Measurements from ENCODE around the gene DAO. TPM values are rescaled to one million over a fixed set of nuclear protein-coding genes. Genes with fewer than 3 reads are reported as not detected.
"Not testable (repeated sequence)": the region's sequence is repeated elsewhere in the genome, so short reads cannot be mapped to it uniquely, and the experiment has no call there.

The DAO gene
- total and polyA plus RNA-seq, 2 donors = 0.05 to 0.07 TPM

- 84% methylated on average over 6 of the region's 6 CpGs for WGBS
- H3K36me3 ChIP-seq (ENCODE audit: control insufficient read depth in 2 of 2, insufficient read depth in 2 of 2, low read length in 1 of 2) = no peaks in the 10 kb centered on the region
- peaks cover 2 to 16% of the 10 kb centered on the region in 2 donors for H3K27me3 ChIP-seq (ENCODE audit: control insufficient read depth in 2 of 2, insufficient read depth in 1 of 2, low read length in 1 of 2)
- no peak overlapping the region for H3K4me3 ChIP-seq (ENCODE audit: low read length in 2 of 2)
- H3K9me3 ChIP-seq (ENCODE audit: control insufficient read depth in 2 of 2, insufficient read depth in 1 of 2, low read length in 1 of 2) = no peaks in the 10 kb centered on the region
- H3K27ac ChIP-seq (ENCODE audit: low read depth in 1 of 2, low read length in 1 of 2) = no peak overlapping the region
- peaks cover 3 to 24% of the 10 kb centered on the region in 2 donors for H3K4me1 ChIP-seq (ENCODE audit: control insufficient read depth in 2 of 2, insufficient read depth in 2 of 2, low read length in 2 of 2)
- no peak for DNase-seq (ENCODE audit: low read depth in 6 of 9, low spot score in 9 of 9)
Measured at GRCh38 chr12:108860443-108860842, 19.4 kb upstream of the DAO start.

GRCh38 chr12:108861878-108862587 is 17.9 kb upstream of the DAO start:
- Histone ChIP-seq H3K4me3 (ENCODE audit: low read length in 2 of 2) (no peak overlapping the region), H3K9me3 (ENCODE audit: control insufficient read depth in 2 of 2, insufficient read depth in 1 of 2, low read length in 1 of 2) (no peaks in the 10 kb centered on the region), H3K36me3 (ENCODE audit: control insufficient read depth in 2 of 2, insufficient read depth in 2 of 2, low read length in 1 of 2) (no peaks in the 10 kb centered on the region), H3K4me1 (ENCODE audit: control insufficient read depth in 2 of 2, insufficient read depth in 2 of 2, low read length in 2 of 2) (peaks cover 3 to 11% of the 10 kb centered on the region in 2 donors), H3K27ac (ENCODE audit: low read depth in 1 of 2, low read length in 1 of 2) (no peak overlapping the region), H3K27me3 (ENCODE audit: control insufficient read depth in 2 of 2, insufficient read depth in 1 of 2, low read length in 1 of 2) (peaks cover 2 to 16% of the 10 kb centered on the region in 2 donors)
- WGBS = 92% methylated on average over 6 of the region's 6 CpGs
- no peak for DNase-seq (ENCODE audit: low read depth in 6 of 9, low spot score in 9 of 9)

GRCh38 chr12:108862588-108862959 is 17.3 kb upstream of the DAO start:
- no peaks in the 10 kb centered on the region for H3K9me3 ChIP-seq (ENCODE audit: control insufficient read depth in 2 of 2, insufficient read depth in 1 of 2, low read length in 1 of 2)

GRCh38 chr12:108865169-108865568 is 14.7 kb upstream of the DAO start:
- H3K4me1 ChIP-seq (ENCODE audit: control insufficient read depth in 2 of 2, insufficient read depth in 2 of 2, low read length in 2 of 2) = peaks cover 0 to 3% of the 10 kb centered on the region in 2 donors
- H3K27ac ChIP-seq (ENCODE audit: low read depth in 1 of 2, low read length in 1 of 2) = no peak overlapping the region
- H3K27me3 ChIP-seq (ENCODE audit: control insufficient read depth in 2 of 2, insufficient read depth in 1 of 2, low read length in 1 of 2) = peaks cover 0 to 2% of the 10 kb centered on the region in 2 donors
- no peak for DNase-seq (ENCODE audit: low read depth in 6 of 9, low spot score in 9 of 9)
- no peak overlapping the region for H3K4me3 ChIP-seq (ENCODE audit: low read length in 2 of 2)
- no peaks in the 10 kb centered on the region for H3K36me3 ChIP-seq (ENCODE audit: control insufficient read depth in 2 of 2, insufficient read depth in 2 of 2, low read length in 1 of 2)
- no peaks in the 10 kb centered on the region for H3K9me3 ChIP-seq (ENCODE audit: control insufficient read depth in 2 of 2, insufficient read depth in 1 of 2, low read length in 1 of 2)
- 96% methylated on average over 4 of the region's 4 CpGs for WGBS

More at GRCh38 chr12:108862588-108862959, 17.3 kb upstream of the DAO start:
- Histone ChIP-seq H3K36me3 (ENCODE audit: control insufficient read depth in 2 of 2, insufficient read depth in 2 of 2, low read length in 1 of 2) (no peaks in the 10 kb centered on the region), H3K4me3 (ENCODE audit: low read length in 2 of 2) (no peak overlapping the region), H3K4me1 (ENCODE audit: control insufficient read depth in 2 of 2, insufficient read depth in 2 of 2, low read length in 2 of 2) (peaks cover 3 to 11% of the 10 kb centered on the region in 2 donors), H3K27ac (ENCODE audit: low read depth in 1 of 2, low read length in 1 of 2) (no peak overlapping the region), H3K27me3 (ENCODE audit: control insufficient read depth in 2 of 2, insufficient read depth in 1 of 2, low read length in 1 of 2) (peaks cover 2 to 16% of the 10 kb centered on the region in 2 donors)
- 99% methylated on average over 3 of the region's 3 CpGs for WGBS
- no peak for DNase-seq (ENCODE audit: low read depth in 6 of 9, low spot score in 9 of 9)

- H3K4me3 ChIP-seq (ENCODE audit: low read length in 2 of 2); H3K27ac ChIP-seq (ENCODE audit: low read depth in 1 of 2, low read length in 1 of 2); H3K27me3 ChIP-seq (ENCODE audit: control insufficient read depth in 2 of 2, insufficient read depth in 1 of 2, low read length in 1 of 2); H3K4me1 ChIP-seq (ENCODE audit: control insufficient read depth in 2 of 2, insufficient read depth in 2 of 2, low read length in 2 of 2); H3K36me3 ChIP-seq (ENCODE audit: control insufficient read depth in 2 of 2, insufficient read depth in 2 of 2, low read length in 1 of 2); H3K9me3 ChIP-seq (ENCODE audit: control insufficient read depth in 2 of 2, insufficient read depth in 1 of 2, low read length in 1 of 2); DNase-seq (ENCODE audit: low read depth in 6 of 9, low spot score in 9 of 9): not testable (repeated sequence)
- 96% methylated on average over 10 of the region's 10 CpGs for WGBS
Measured at GRCh38 chr12:108866083-108866482, 13.8 kb upstream of the DAO start.

GRCh38 chr12:108868781-108869180 is 11.1 kb upstream of the DAO start:
- Histone ChIP-seq H3K4me3 (ENCODE audit: low read length in 2 of 2) (no peak overlapping the region), H3K27ac (ENCODE audit: low read depth in 1 of 2, low read length in 1 of 2) (no peak overlapping the region), H3K9me3 (ENCODE audit: control insufficient read depth in 2 of 2, insufficient read depth in 1 of 2, low read length in 1 of 2) (no peaks in the 10 kb centered on the region), H3K4me1 (ENCODE audit: control insufficient read depth in 2 of 2, insufficient read depth in 2 of 2, low read length in 2 of 2) (no peaks in the 10 kb centered on the region), H3K36me3 (ENCODE audit: control insufficient read depth in 2 of 2, insufficient read depth in 2 of 2, low read length in 1 of 2) (no peaks in the 10 kb centered on the region), H3K27me3 (ENCODE audit: control insufficient read depth in 2 of 2, insufficient read depth in 1 of 2, low read length in 1 of 2) (no peaks in the 10 kb centered on the region)
- 96% methylated on average over 4 of the region's 4 CpGs for WGBS
- DNase-seq (ENCODE audit: low read depth in 6 of 9, low spot score in 9 of 9) = no peak

GRCh38 chr12:108875280-108875679 is 4.6 kb upstream of the DAO start:
- 65% methylated on average over 1 of the region's 1 CpG for WGBS
- Histone ChIP-seq H3K36me3 (ENCODE audit: control insufficient read depth in 2 of 2, insufficient read depth in 2 of 2, low read length in 1 of 2) (no peaks in the 10 kb centered on the region), H3K4me3 (ENCODE audit: low read length in 2 of 2) (no peak overlapping the region), H3K27me3 (ENCODE audit: control insufficient read depth in 2 of 2, insufficient read depth in 1 of 2, low read length in 1 of 2) (no peaks in the 10 kb centered on the region), H3K27ac (ENCODE audit: low read depth in 1 of 2, low read length in 1 of 2) (no peak overlapping the region), H3K4me1 (ENCODE audit: control insufficient read depth in 2 of 2, insufficient read depth in 2 of 2, low read length in 2 of 2) (no peaks in the 10 kb centered on the region), H3K9me3 (ENCODE audit: control insufficient read depth in 2 of 2, insufficient read depth in 1 of 2, low read length in 1 of 2) (no peaks in the 10 kb centered on the region)
- no peak for DNase-seq (ENCODE audit: low read depth in 6 of 9, low spot score in 9 of 9)

GRCh38 chr12:108875682-108876361 is 4.1 kb upstream of the DAO start:
- no peak for DNase-seq (ENCODE audit: low read depth in 6 of 9, low spot score in 9 of 9)
- Histone ChIP-seq H3K9me3 (ENCODE audit: control insufficient read depth in 2 of 2, insufficient read depth in 1 of 2, low read length in 1 of 2) (no peaks in the 10 kb centered on the region), H3K36me3 (ENCODE audit: control insufficient read depth in 2 of 2, insufficient read depth in 2 of 2, low read length in 1 of 2) (no peaks in the 10 kb centered on the region), H3K27ac (ENCODE audit: low read depth in 1 of 2, low read length in 1 of 2) (no peak overlapping the region), H3K27me3 (ENCODE audit: control insufficient read depth in 2 of 2, insufficient read depth in 1 of 2, low read length in 1 of 2) (no peaks in the 10 kb centered on the region), H3K4me1 (ENCODE audit: control insufficient read depth in 2 of 2, insufficient read depth in 2 of 2, low read length in 2 of 2) (no peaks in the 10 kb centered on the region), H3K4me3 (ENCODE audit: low read length in 2 of 2) (no peak overlapping the region)
- WGBS = 84% methylated on average over 3 of the region's 3 CpGs

GRCh38 chr12:108876550-108876949 is 3.3 kb upstream of the DAO start:
- no peak overlapping the region for H3K27ac ChIP-seq (ENCODE audit: low read depth in 1 of 2, low read length in 1 of 2)
- no peak overlapping the region for H3K4me3 ChIP-seq (ENCODE audit: low read length in 2 of 2)
- no peak for DNase-seq (ENCODE audit: low read depth in 6 of 9, low spot score in 9 of 9)
- H3K4me1 ChIP-seq (ENCODE audit: control insufficient read depth in 2 of 2, insufficient read depth in 2 of 2, low read length in 2 of 2) = no peaks in the 10 kb centered on the region
- H3K9me3 ChIP-seq (ENCODE audit: control insufficient read depth in 2 of 2, insufficient read depth in 1 of 2, low read length in 1 of 2) = no peaks in the 10 kb centered on the region
- H3K27me3 ChIP-seq (ENCODE audit: control insufficient read depth in 2 of 2, insufficient read depth in 1 of 2, low read length in 1 of 2) = no peaks in the 10 kb centered on the region
- H3K36me3 ChIP-seq (ENCODE audit: control insufficient read depth in 2 of 2, insufficient read depth in 2 of 2, low read length in 1 of 2) = no peaks in the 10 kb centered on the region
- 96% methylated on average over 3 of the region's 3 CpGs for WGBS

Measured in thymus (tissue), 11 donors.